Measurements from ENCODE around the gene EVI5. TPM values are rescaled to one million over a fixed set of nuclear protein-coding genes. Genes with fewer than 3 reads are reported as not detected.

Gene EVI5
- total RNA-seq, 2 donors from 2014 or later, result 20.8 to 29.0 TPM

- peaks cover 29% of the 10 kb centered on the region for H3K36me3 Mint-ChIP-seq (ENCODE audit: low read depth)
- H3K27ac Mint-ChIP-seq, result no peak overlapping the region
- H3K9me3 Mint-ChIP-seq, result no peaks in the 10 kb centered on the region
- no peak for DNase-seq
- H3K4me3 Mint-ChIP-seq, result no peak overlapping the region
- Histone ChIP-seq H3K9ac (ENCODE audit: extremely low read depth, low read length, poor library complexity, severe bottlenecking) (no peak overlapping the region), H3K36me3 (ENCODE audit: control insufficient read depth, insufficient read depth, low read length) (peaks cover 37% of the 10 kb centered on the region), H3K4me1 (ENCODE audit: control insufficient read depth, insufficient read depth, low read length) (no peaks in the 10 kb centered on the region), H3K27me3 (ENCODE audit: control insufficient read depth, insufficient read depth, low read length, poor library complexity, severe bottlenecking) (no peaks in the 10 kb centered on the region), H3K4me3 (ENCODE audit: low read length) (no peak overlapping the region), H3K9me3 (ENCODE audit: control insufficient read depth, low read length) (no peaks in the 10 kb centered on the region), H3K27ac (ENCODE audit: low read depth, low read length) (no peak overlapping the region)
- H3K4me1 Mint-ChIP-seq, result no peaks in the 10 kb centered on the region
- H3K27me3 Mint-ChIP-seq (ENCODE audit: insufficient read depth), result no peaks in the 10 kb centered on the region
- TF ChIP-seq CTCF (conservative IDR thresholded peaks at IDR 0.05), result no peak
Measured at GRCh38 chr1:92695104-92695503, 89.8 kb downstream of the EVI5 start.

- Histone ChIP-seq H3K27me3 (ENCODE audit: control insufficient read depth, insufficient read depth, low read length, poor library complexity, severe bottlenecking) (no peaks in the 10 kb centered on the region), H3K9ac (ENCODE audit: extremely low read depth, low read length, poor library complexity, severe bottlenecking) (no peak overlapping the region), H3K4me3 (ENCODE audit: low read length) (no peak overlapping the region), H3K27ac (ENCODE audit: low read depth, low read length) (no peak overlapping the region), H3K36me3 (ENCODE audit: control insufficient read depth, insufficient read depth, low read length) (peaks cover 41% of the 10 kb centered on the region), H3K9me3 (ENCODE audit: control insufficient read depth, low read length) (peaks cover 9% of the 10 kb centered on the region), H3K4me1 (ENCODE audit: control insufficient read depth, insufficient read depth, low read length) (no peaks in the 10 kb centered on the region)
- 90 to 92% methylated on average over 1 of the region's 1 CpG for WGBS, 2 experiments (ENCODE audit: insufficient coverage in 1 of 2, insufficient read length in 1 of 2)
- DNase-seq, result no peak
- Mint-ChIP-seq H3K27ac (no peak overlapping the region), H3K36me3 (ENCODE audit: low read depth) (peaks cover 52% of the 10 kb centered on the region), H3K4me1 (no peaks in the 10 kb centered on the region), H3K9me3 (peaks cover 10% of the 10 kb centered on the region), H3K27me3 (ENCODE audit: insufficient read depth) (no peaks in the 10 kb centered on the region), H3K4me3 (no peak overlapping the region)
- no peak for TF ChIP-seq CTCF (conservative IDR thresholded peaks at IDR 0.05)
Measured at GRCh38 chr1:92691925-92692324, 93.0 kb downstream of the EVI5 start.

GRCh38 chr1:92690212-92690906 is 94.5 kb downstream of the EVI5 start:
- Mint-ChIP-seq H3K4me3 (no peak overlapping the region), H3K27me3 (ENCODE audit: insufficient read depth) (no peaks in the 10 kb centered on the region), H3K36me3 (ENCODE audit: low read depth) (peaks cover 64% of the 10 kb centered on the region), H3K27ac (no peak overlapping the region), H3K4me1 (no peaks in the 10 kb centered on the region), H3K9me3 (peaks cover 17% of the 10 kb centered on the region)
- no peaks in the 10 kb centered on the region for H3K4me1 ChIP-seq (ENCODE audit: control insufficient read depth, insufficient read depth, low read length)
- H3K9me3 ChIP-seq (ENCODE audit: control insufficient read depth, low read length), result peaks cover 9% of the 10 kb centered on the region
- DNase-seq, result no peak
- no peaks in the 10 kb centered on the region for H3K27me3 ChIP-seq (ENCODE audit: control insufficient read depth, insufficient read depth, low read length, poor library complexity, severe bottlenecking)
- TF ChIP-seq CTCF (conservative IDR thresholded peaks at IDR 0.05), result no peak
- H3K4me3 ChIP-seq (ENCODE audit: low read length), result no peak overlapping the region
- no peak overlapping the region for H3K27ac ChIP-seq (ENCODE audit: low read depth, low read length)
- H3K9ac ChIP-seq (ENCODE audit: extremely low read depth, low read length, poor library complexity, severe bottlenecking), result no peak overlapping the region
- peaks cover 41% of the 10 kb centered on the region for H3K36me3 ChIP-seq (ENCODE audit: control insufficient read depth, insufficient read depth, low read length)
- WGBS, 2 experiments (ENCODE audit: insufficient coverage in 1 of 2, insufficient read length in 1 of 2), result 94 to 100% methylated on average over 2 to 3 of the region's 3 CpGs

All from endodermal cell (in vitro differentiated cells).